ENCODE data around the gene SLC10A6.

SLC10A6 gene

GRCh38 chr4:86775061-86775460 lies 74.1 kb downstream of the SLC10A6 start:
- DNase-seq = no peak

Data from NCI-H2171 (cell line).